Trophoblast cell (in vitro differentiated cells and primary cell): ENCODE measurements around the gene GREM2.

Experiments used
- DNase-seq, 2 donors: peaks; one replicate each; pipeline ENCODE4 v3.0.0-alpha.2; 2016
- H2AFZ ChIP-seq: 2 replicates; pipeline ENCODE4 v1.6.1; 2013; ENCODE audit warnings: low read length, moderate library complexity, mild to moderate bottlenecking; ENCODE audit not compliant: insufficient read depth, poor library complexity
- H2AK5ac ChIP-seq: 2 replicates; pipeline ENCODE4 v1.6.1; 2013; ENCODE audit warnings: mild to moderate bottlenecking, low read length
- H2BK120ac ChIP-seq: 2 replicates; pipeline ENCODE4 v1.6.1; 2013; ENCODE audit warnings: low read length, mild to moderate bottlenecking, moderate library complexity; ENCODE audit not compliant: insufficient read depth, poor library complexity
- H2BK12ac ChIP-seq: 2 replicates; pipeline ENCODE4 v1.6.1; 2013; ENCODE audit warnings: mild to moderate bottlenecking, low read length, moderate library complexity
- H2BK5ac ChIP-seq: 2 replicates; pipeline ENCODE4 v1.6.1; 2013; ENCODE audit warnings: low read length, low read depth, moderate library complexity, mild to moderate bottlenecking; ENCODE audit not compliant: poor library complexity
- H3K14ac ChIP-seq: 2 replicates; pipeline ENCODE4 v1.6.1; 2013; ENCODE audit warnings: mild to moderate bottlenecking, low read length
- H3K18ac ChIP-seq: 2 replicates; pipeline ENCODE4 v1.6.1; 2013; ENCODE audit warnings: mild to moderate bottlenecking, low read length
- H3K23ac ChIP-seq: 2 replicates; pipeline ENCODE4 v1.6.1; 2013; ENCODE audit warnings: low read length
- H3K27ac ChIP-seq: 2 replicates; pipeline ENCODE4 v1.5.1; 2013; ENCODE audit warnings: low read depth, mild to moderate bottlenecking, inconsistent platforms, low read length, moderate library complexity
- H3K27me3 ChIP-seq: 2 replicates; pipeline ENCODE4 v1.6.1; 2013; ENCODE audit warnings: inconsistent platforms, mild to moderate bottlenecking, low read length, moderate library complexity; ENCODE audit not compliant: insufficient read depth
- H3K36me3 ChIP-seq, 2 experiments: 1 replicate in 1 of 2; 2 replicates in 1 of 2; pipeline ENCODE4 v1.6.1; 2013; ENCODE audit warnings: low read length in 2 of 2, mild to moderate bottlenecking in 2 of 2, moderate library complexity in 1 of 2; ENCODE audit not compliant: insufficient read depth in 2 of 2, control insufficient read depth in 1 of 2
- H3K4ac ChIP-seq: 2 replicates; pipeline ENCODE4 v1.6.1; 2013; ENCODE audit warnings: low read depth, mild to moderate bottlenecking, low read length, moderate library complexity
- H3K4me1 ChIP-seq, 2 experiments: 1 replicate in 1 of 2; 2 replicates in 1 of 2; pipeline ENCODE4 v1.6.1; 2013; ENCODE audit warnings: low read length in 2 of 2, mild to moderate bottlenecking in 2 of 2, moderate library complexity in 1 of 2; ENCODE audit not compliant: insufficient read depth in 2 of 2, control insufficient read depth in 1 of 2
- H3K4me2 ChIP-seq: 2 replicates; pipeline ENCODE4 v1.6.1; 2013; ENCODE audit warnings: inconsistent platforms, mild to moderate bottlenecking, low read length, moderate library complexity
- H3K4me3 ChIP-seq: 2 replicates; pipeline ENCODE4 v1.5.1; 2013; ENCODE audit warnings: mild to moderate bottlenecking, low read depth, low read length, inconsistent platforms
- H3K79me1 ChIP-seq: one replicate; pipeline ENCODE4 v1.6.1; 2013; ENCODE audit warnings: low read length
- H3K79me2 ChIP-seq: 2 replicates; pipeline ENCODE4 v1.6.1; 2013; ENCODE audit warnings: low read length, mild to moderate bottlenecking; ENCODE audit not compliant: control insufficient read depth, insufficient read depth, poor library complexity
- H3K9ac ChIP-seq: 2 replicates; pipeline ENCODE4 v1.6.1; 2013; ENCODE audit warnings: mild to moderate bottlenecking, low read length
- H3K9me3 ChIP-seq: 2 replicates; pipeline ENCODE4 v1.6.1; 2013; ENCODE audit warnings: low read depth, mild to moderate bottlenecking, control low read depth, inconsistent platforms, low read length; ENCODE audit not compliant: insufficient read depth
- H4K12ac ChIP-seq: 2 replicates; pipeline ENCODE4 v1.6.1; 2013; ENCODE audit warnings: low read depth, mild to moderate bottlenecking, low read length, moderate library complexity
- H4K8ac ChIP-seq: 2 replicates; pipeline ENCODE4 v1.6.1; 2013; ENCODE audit warnings: low read depth, mild to moderate bottlenecking, low read length, moderate library complexity
- H4K91ac ChIP-seq: one replicate; pipeline ENCODE4 v1.6.1; 2013; ENCODE audit warnings: low read depth, mild to moderate bottlenecking, low read length, moderate library complexity
- WGBS: extraction: QIAGEN DNeasy Blood & Tissue Kit; methylation state at CpG from one replicate; pipeline ENCODE4 v1.1.7; 2013; ENCODE audit warnings: missing lambda C conversion rate; ENCODE audit not compliant: insufficient read length, insufficient coverage; ENCODE audit errors: extremely low coverage; 5-methylcytosine and 5-hydroxymethylcytosine counted together

Gene GREM2

GRCh38 chr1:240496356-240496755 lies 115.6 kb downstream of the GREM2 start:
- WGBS = no CpG with 5 or more reads among the region's 7 CpGs
- H3K27ac ChIP-seq = peak overlapping the region; percentile 45

GRCh38 chr1:240495601-240496000 lies 116.4 kb downstream of the GREM2 start:
- H3K9ac ChIP-seq = no peak overlapping the region
- H3K4me2 ChIP-seq = no peak overlapping the region
- H3K14ac ChIP-seq = no peak overlapping the region
- H3K4me1 ChIP-seq = peaks cover 22 to 42% of the 10 kb centered on the region in 2 experiments
- no peak overlapping the region for H4K12ac ChIP-seq
- no peak overlapping the region for H2BK120ac ChIP-seq
- H2AK5ac ChIP-seq = no peak overlapping the region
- H2BK5ac ChIP-seq = no peak overlapping the region
- peaks cover 3 to 5% of the 10 kb centered on the region in 2 experiments for H3K36me3 ChIP-seq
- H4K91ac ChIP-seq = no peak overlapping the region
- no peak overlapping the region for H2BK12ac ChIP-seq
- peak in 1 of 2 donors; percentile 63 for DNase-seq
- H3K27me3 ChIP-seq = no peaks in the 10 kb centered on the region
- no peak overlapping the region for H4K8ac ChIP-seq
- H3K18ac ChIP-seq = no peak overlapping the region
- no peak overlapping the region for H3K4ac ChIP-seq
- H3K23ac ChIP-seq = no peak overlapping the region
- no peaks in the 10 kb centered on the region for H3K9me3 ChIP-seq
- WGBS = no CpG with 5 or more reads among the region's 4 CpGs
- no peak overlapping the region for H3K4me3 ChIP-seq
- H3K27ac ChIP-seq = no peak overlapping the region
- H3K79me2 ChIP-seq = peaks cover 5% of the 10 kb centered on the region
- H3K79me1 ChIP-seq = peaks cover 36% of the 10 kb centered on the region
- H2AFZ ChIP-seq = no peak overlapping the region

More at GRCh38 chr1:240496356-240496755, 115.6 kb downstream of the GREM2 start:
- Histone ChIP-seq H3K36me3 (peaks cover 3 to 5% of the 10 kb centered on the region in 2 experiments), H3K4me2 (no peak overlapping the region), H2BK5ac (peak overlapping the region; percentile 88), H3K23ac (no peak overlapping the region), H3K79me1 (peaks cover 31% of the 10 kb centered on the region), H3K14ac (peak overlapping the region; percentile 89), H3K9me3 (no peaks in the 10 kb centered on the region), H3K4ac (peak overlapping the region; percentile 11), H2AFZ (no peak overlapping the region), H4K91ac (peak overlapping the region; percentile 69), H3K4me1 (peaks cover 16 to 39% of the 10 kb centered on the region in 2 experiments), H3K79me2 (peaks cover 5% of the 10 kb centered on the region), H2BK120ac (peak overlapping the region; percentile 80), H4K12ac (no peak overlapping the region), H2BK12ac (peak overlapping the region; percentile 87), H3K18ac (peak overlapping the region; percentile 74), H3K27me3 (no peaks in the 10 kb centered on the region), H2AK5ac (peak overlapping the region; percentile 95), H3K4me3 (no peak overlapping the region), H4K8ac (peak overlapping the region; percentile 78), H3K9ac (no peak overlapping the region)
- DNase-seq = peak; percentile 64 to 86

- Histone ChIP-seq H3K23ac (no peak overlapping the region), H2AFZ (peak overlapping the region; percentile 54), H4K91ac (peak overlapping the region; percentile 71), H3K27ac (no peak overlapping the region), H4K12ac (no peak overlapping the region), H3K4ac (no peak overlapping the region), H3K27me3 (no peaks in the 10 kb centered on the region), H3K14ac (peak overlapping the region; percentile 21), H3K9me3 (no peaks in the 10 kb centered on the region), H3K36me3 (peaks cover 3 to 5% of the 10 kb centered on the region in 2 experiments), H3K18ac (peak overlapping the region; percentile 12), H3K4me2 (peak overlapping the region; percentile 34), H3K79me1 (peaks cover 24% of the 10 kb centered on the region), H3K4me3 (peak overlapping the region; percentile 20), H2BK12ac (peak overlapping the region; percentile 61), H4K8ac (peak overlapping the region; percentile 63), H2BK120ac (peak overlapping the region; percentile 26), H2BK5ac (no peak overlapping the region), H2AK5ac (peak overlapping the region; percentile 5), H3K9ac (no peak overlapping the region), H3K79me2 (no peaks in the 10 kb centered on the region), H3K4me1 (peaks cover 14 to 30% of the 10 kb centered on the region in 2 experiments)
- WGBS = no CpG with 5 or more reads among the region's 52 CpGs
- DNase-seq = peak; percentile 52 to 70
These were observed 119.0 kb downstream of the GREM2 start for GRCh38 chr1:240492832-240493440.

GRCh38 chr1:240491796-240492195 lies 120.2 kb downstream of the GREM2 start:
- H3K4ac ChIP-seq = no peak overlapping the region
- no peaks in the 10 kb centered on the region for H3K79me2 ChIP-seq
- no peak overlapping the region for H3K18ac ChIP-seq
- DNase-seq = no peak
- H3K9me3 ChIP-seq = no peaks in the 10 kb centered on the region
- no CpG with 5 or more reads among the region's 7 CpGs for WGBS
- no peak overlapping the region for H3K4me2 ChIP-seq
- peaks cover 3 to 5% of the 10 kb centered on the region in 2 experiments for H3K36me3 ChIP-seq
- no peak overlapping the region for H2AK5ac ChIP-seq
- no peak overlapping the region for H2AFZ ChIP-seq
- H3K79me1 ChIP-seq = peaks cover 19% of the 10 kb centered on the region
- H3K4me1 ChIP-seq = peaks cover 10 to 26% of the 10 kb centered on the region in 2 experiments
- H2BK12ac ChIP-seq = peak overlapping the region; percentile 67
- no peak overlapping the region for H2BK120ac ChIP-seq
- no peak overlapping the region for H2BK5ac ChIP-seq
- no peak overlapping the region for H4K12ac ChIP-seq
- H3K9ac ChIP-seq = no peak overlapping the region
- H3K4me3 ChIP-seq = no peak overlapping the region
- H3K14ac ChIP-seq = no peak overlapping the region
- H3K27ac ChIP-seq = no peak overlapping the region
- no peak overlapping the region for H4K8ac ChIP-seq
- H3K23ac ChIP-seq = no peak overlapping the region
- H3K27me3 ChIP-seq = no peaks in the 10 kb centered on the region
- peak overlapping the region; percentile 71 for H4K91ac ChIP-seq
